GM12873 (cell line): ENCODE data around the gene R3HDM4.

Experiments used
- CTCF ChIP-seq: IDR thresholded peaks from 2 replicates; pipeline ENCODE4 v1.5.1; 2012; ENCODE audit warnings: low read depth, mild to moderate bottlenecking, moderate library complexity, low read length, control low read depth; ENCODE audit not compliant: insufficient read depth; ENCODE audit errors: missing control alignments

R3HDM4 gene

GRCh38 chr19:858868-859843 is 53.9 kb downstream of the R3HDM4 start, which contains the start of gene CFD:
TSS of gene CFD (plus strand) at chr19:859664. CDS start at chr19:859690, 26 bp downstream.
- TF ChIP-seq CTCF = no peak

GRCh38 chr19:858284-858683 is 54.7 kb downstream of the R3HDM4 start:
- TF ChIP-seq CTCF = no peak

GRCh38 chr19:855566-856120 is 57.4 kb downstream of the R3HDM4 start:
- no peak for TF ChIP-seq CTCF

- TF ChIP-seq CTCF = no peak
Measured at GRCh38 chr19:855142-855541, 57.9 kb downstream of the R3HDM4 start.

GRCh38 chr19:854549-854948 is 58.5 kb downstream of the R3HDM4 start:
- TF ChIP-seq CTCF = no peak

GRCh38 chr19:853014-853585 is 59.9 kb downstream of the R3HDM4 start:
- no peak for TF ChIP-seq CTCF
